ENCODE measurements around the gene HIPK1. TPM values are rescaled to one million over a fixed set of nuclear protein-coding genes. Genes with fewer than 3 reads are reported as not detected.
A peak's percentile ranks its signal among the peaks of the same experiment; 100 is the strongest.

HIPK1 gene
- total RNA-seq, 1 donor: 23.9 TPM

DNA sequence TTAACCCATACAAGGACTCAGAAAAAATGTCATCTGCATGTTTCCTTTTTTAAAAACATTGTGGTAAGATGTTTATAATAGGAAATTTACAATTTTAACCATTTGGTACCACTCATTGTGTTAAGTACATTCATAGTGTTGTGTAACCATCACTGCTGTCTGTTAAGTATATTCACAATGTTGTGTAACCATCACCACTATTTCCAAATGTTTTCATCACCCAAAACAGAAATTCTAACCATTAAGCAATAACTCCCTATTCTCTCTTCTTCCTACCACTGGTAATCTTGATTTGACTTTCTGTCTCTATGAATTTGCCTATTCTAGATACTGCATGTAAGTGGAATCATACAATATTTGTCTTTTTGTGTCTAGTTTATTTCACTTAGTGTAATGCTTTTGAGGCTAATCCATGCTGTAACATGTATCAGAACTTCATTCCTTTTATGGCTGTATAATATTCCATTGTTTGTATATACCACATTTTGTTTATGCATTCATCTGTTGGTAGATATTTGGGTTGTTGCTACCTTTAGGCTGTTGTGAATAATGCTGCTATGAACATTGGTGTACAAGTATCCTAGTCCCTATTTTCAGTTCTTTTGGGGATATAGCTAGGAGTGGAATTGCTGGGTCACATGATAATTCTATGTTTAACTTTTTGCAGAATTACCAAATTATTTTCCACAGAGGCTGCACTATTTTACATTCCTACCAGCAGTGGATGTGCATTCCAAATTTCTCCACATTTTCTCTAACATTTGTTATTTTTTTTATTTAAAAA lies 14.1 kb downstream of the HIPK1 start:
- peaks cover 11% of the 10 kb centered on the region for H4K20me1 ChIP-seq (ENCODE audit: insufficient read depth, low read length)
- H3K79me2 ChIP-seq (ENCODE audit: insufficient read depth, low read length): peaks cover 82% of the 10 kb centered on the region
- H3K4me3 ChIP-seq (ENCODE audit: insufficient read depth, low read length): no peak overlapping the region
- H3K27ac ChIP-seq (ENCODE audit: low read depth, low read length): no peak overlapping the region
- no peak overlapping the region for H2AFZ ChIP-seq (ENCODE audit: low read length)
- peaks cover 13% of the 10 kb centered on the region for H3K36me3 ChIP-seq (ENCODE audit: insufficient read depth, low read length)
- H3K27me3 ChIP-seq (ENCODE audit: insufficient read depth, low read length): no peaks in the 10 kb centered on the region
- no peaks in the 10 kb centered on the region for H3K9me3 ChIP-seq (ENCODE audit: low read depth, low read length)
- TF ChIP-seq, protein P1, sequence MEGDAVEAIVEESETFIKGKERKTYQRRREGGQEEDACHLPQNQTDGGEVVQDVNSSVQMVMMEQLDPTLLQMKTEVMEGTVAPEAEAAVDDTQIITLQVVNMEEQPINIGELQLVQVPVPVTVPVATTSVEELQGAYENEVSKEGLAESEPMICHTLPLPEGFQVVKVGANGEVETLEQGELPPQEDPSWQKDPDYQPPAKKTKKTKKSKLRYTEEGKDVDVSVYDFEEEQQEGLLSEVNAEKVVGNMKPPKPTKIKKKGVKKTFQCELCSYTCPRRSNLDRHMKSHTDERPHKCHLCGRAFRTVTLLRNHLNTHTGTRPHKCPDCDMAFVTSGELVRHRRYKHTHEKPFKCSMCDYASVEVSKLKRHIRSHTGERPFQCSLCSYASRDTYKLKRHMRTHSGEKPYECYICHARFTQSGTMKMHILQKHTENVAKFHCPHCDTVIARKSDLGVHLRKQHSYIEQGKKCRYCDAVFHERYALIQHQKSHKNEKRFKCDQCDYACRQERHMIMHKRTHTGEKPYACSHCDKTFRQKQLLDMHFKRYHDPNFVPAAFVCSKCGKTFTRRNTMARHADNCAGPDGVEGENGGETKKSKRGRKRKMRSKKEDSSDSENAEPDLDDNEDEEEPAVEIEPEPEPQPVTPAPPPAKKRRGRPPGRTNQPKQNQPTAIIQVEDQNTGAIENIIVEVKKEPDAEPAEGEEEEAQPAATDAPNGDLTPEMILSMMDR (IDR thresholded peaks at IDR 0.05; ENCODE audit: extremely low read depth, low read depth, low read length): no peak
- DNase-seq (ENCODE audit: insufficient read length, low spot score, missing footprints): no peak
- peaks cover 4% of the 10 kb centered on the region for H3K4me1 ChIP-seq (ENCODE audit: insufficient read depth, low read length)
- H3K4me2 ChIP-seq (ENCODE audit: insufficient read depth, low read length): no peak overlapping the region

DNA sequence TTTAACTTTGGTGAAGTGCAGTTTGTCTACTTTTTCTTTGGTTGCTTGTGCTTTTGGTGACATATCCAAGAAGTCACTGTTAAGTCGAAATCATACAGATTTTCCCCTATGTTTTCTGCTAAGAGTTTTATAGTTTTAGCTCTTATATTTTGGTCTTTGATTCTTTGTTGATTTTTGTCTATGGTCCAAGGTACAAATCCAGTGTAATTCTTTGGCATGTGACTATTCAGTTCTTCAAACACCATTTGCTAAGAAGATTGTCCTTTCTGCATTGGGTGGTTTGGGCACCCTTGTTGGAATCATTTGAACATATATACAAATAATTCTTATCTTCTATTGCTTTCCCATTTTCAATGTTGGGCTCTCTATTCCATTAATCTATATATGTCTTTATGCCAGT lies 16.2 kb downstream of the HIPK1 start:
- peaks cover 11% of the 10 kb centered on the region for H3K36me3 ChIP-seq (ENCODE audit: insufficient read depth, low read length)
- no peaks in the 10 kb centered on the region for H3K9me3 ChIP-seq (ENCODE audit: low read depth, low read length)
- peaks cover 5% of the 10 kb centered on the region for H4K20me1 ChIP-seq (ENCODE audit: insufficient read depth, low read length)
- DNase-seq (ENCODE audit: insufficient read length, low spot score, missing footprints): no peak
- H3K4me1 ChIP-seq (ENCODE audit: insufficient read depth, low read length): peaks cover 4% of the 10 kb centered on the region
- H3K79me2 ChIP-seq (ENCODE audit: insufficient read depth, low read length): peaks cover 77% of the 10 kb centered on the region
- TF ChIP-seq, protein P1 (IDR thresholded peaks at IDR 0.05; ENCODE audit: extremely low read depth, low read depth, low read length): no peak
- H3K27ac ChIP-seq (ENCODE audit: low read depth, low read length): no peak overlapping the region
- H3K27me3 ChIP-seq (ENCODE audit: insufficient read depth, low read length): no peaks in the 10 kb centered on the region
- no peak overlapping the region for H3K4me3 ChIP-seq (ENCODE audit: insufficient read depth, low read length)
- H3K4me2 ChIP-seq (ENCODE audit: insufficient read depth, low read length): no peak overlapping the region
- no peak overlapping the region for H2AFZ ChIP-seq (ENCODE audit: low read length)

DNA sequence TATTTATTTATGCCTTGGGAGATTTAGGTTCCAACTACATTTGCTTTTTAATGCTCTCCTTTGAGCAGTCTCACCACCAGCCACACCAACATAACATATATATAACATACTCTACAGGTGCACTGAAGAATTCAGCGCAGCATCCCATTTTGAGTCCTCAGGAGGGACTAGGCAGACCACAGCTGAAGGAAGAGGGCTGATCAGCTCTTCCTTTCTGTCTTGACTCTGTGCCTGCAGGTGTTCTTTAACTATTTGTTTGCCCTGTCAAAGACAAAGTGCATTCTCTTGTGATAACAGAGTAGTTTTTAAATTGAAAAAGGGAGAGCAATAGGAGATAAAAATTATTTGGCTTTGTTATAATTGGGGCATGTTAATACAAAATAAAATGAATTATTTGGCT lies 17.0 kb downstream of the HIPK1 start:
- no peak overlapping the region for H2AFZ ChIP-seq (ENCODE audit: low read length)
- no peaks in the 10 kb centered on the region for H3K27me3 ChIP-seq (ENCODE audit: insufficient read depth, low read length)
- H3K27ac ChIP-seq (ENCODE audit: low read depth, low read length): no peak overlapping the region
- no peak for DNase-seq (ENCODE audit: insufficient read length, low spot score, missing footprints)
- no peaks in the 10 kb centered on the region for H4K20me1 ChIP-seq (ENCODE audit: insufficient read depth, low read length)
- H3K4me3 ChIP-seq (ENCODE audit: insufficient read depth, low read length): no peak overlapping the region
- TF ChIP-seq, protein P1 (IDR thresholded peaks at IDR 0.05; ENCODE audit: extremely low read depth, low read depth, low read length): no peak
- peaks cover 4% of the 10 kb centered on the region for H3K4me1 ChIP-seq (ENCODE audit: insufficient read depth, low read length)
- no peak overlapping the region for H3K4me2 ChIP-seq (ENCODE audit: insufficient read depth, low read length)
- H3K79me2 ChIP-seq (ENCODE audit: insufficient read depth, low read length): peaks cover 77% of the 10 kb centered on the region
- H3K9me3 ChIP-seq (ENCODE audit: low read depth, low read length): no peaks in the 10 kb centered on the region
- peaks cover 3% of the 10 kb centered on the region for H3K36me3 ChIP-seq (ENCODE audit: insufficient read depth, low read length)

DNA sequence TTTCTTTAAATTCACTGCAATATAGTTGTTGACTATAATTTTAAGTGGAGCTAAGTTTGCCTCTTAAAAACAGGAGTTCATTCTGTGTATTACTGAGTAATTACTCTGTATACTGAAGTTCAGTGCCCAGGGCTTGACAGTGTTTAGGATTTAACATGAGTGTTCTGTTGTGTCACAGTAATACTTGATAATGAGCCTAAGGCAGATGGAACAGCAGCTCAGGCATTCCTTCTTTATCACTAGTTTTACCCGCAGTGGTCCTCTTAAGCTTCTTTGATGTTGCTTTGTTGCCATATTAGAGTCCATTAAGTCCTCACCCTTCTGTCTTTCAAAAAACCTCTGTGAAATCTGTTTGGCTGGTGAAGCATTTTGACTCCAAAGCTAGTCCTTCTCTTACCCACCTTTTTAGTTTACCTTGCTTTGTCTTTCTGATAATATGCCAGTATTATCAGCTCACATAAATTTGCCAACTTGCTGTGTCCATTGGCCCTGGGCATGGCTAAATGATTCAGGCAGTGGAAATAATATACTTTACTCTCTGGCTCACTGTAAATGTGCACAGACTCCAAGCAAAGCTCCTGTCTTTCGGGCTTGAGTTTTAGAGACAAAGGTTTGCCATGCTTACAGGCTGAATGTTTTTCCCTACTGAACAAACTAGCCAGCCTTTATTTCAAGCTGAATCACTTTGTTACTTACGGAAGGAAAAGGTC lies 17.7 kb downstream of the HIPK1 start:
- TF ChIP-seq, protein P1 (IDR thresholded peaks at IDR 0.05; ENCODE audit: extremely low read depth, low read depth, low read length): no peak
- no peak for DNase-seq (ENCODE audit: insufficient read length, low spot score, missing footprints)
- Histone ChIP-seq H3K4me3 (ENCODE audit: insufficient read depth, low read length) (no peak overlapping the region), H3K79me2 (ENCODE audit: insufficient read depth, low read length) (peaks cover 82% of the 10 kb centered on the region), H3K4me1 (ENCODE audit: insufficient read depth, low read length) (peaks cover 4% of the 10 kb centered on the region), H3K36me3 (ENCODE audit: insufficient read depth, low read length) (no peaks in the 10 kb centered on the region), H3K4me2 (ENCODE audit: insufficient read depth, low read length) (peak overlapping the region; percentile 31), H3K27me3 (ENCODE audit: insufficient read depth, low read length) (no peaks in the 10 kb centered on the region), H4K20me1 (ENCODE audit: insufficient read depth, low read length) (no peaks in the 10 kb centered on the region), H3K9me3 (ENCODE audit: low read depth, low read length) (no peaks in the 10 kb centered on the region), H3K27ac (ENCODE audit: low read depth, low read length) (no peak overlapping the region), H2AFZ (ENCODE audit: low read length) (no peak overlapping the region)
